CD4-positive, alpha-beta T cell treated with Interferon alpha-2 for 1 hour (primary cell): ENCODE data around the gene ASL.
"Not testable (repeated sequence)": the region's sequence is repeated elsewhere in the genome, so short reads cannot be mapped to it uniquely, and the experiment has no call there.

Experiments used
- DNase-seq, 2 donors: peaks; one replicate each; pipeline ENCODE4 v3.0.0-alpha.2; 2020 to 2022

Gene ASL

GRCh38 chr7:66076462-66077329 lies 1.1 kb downstream of the ASL start:
- DNase-seq = no peak

GRCh38 chr7:66078067-66078466 lies 2.4 kb downstream of the ASL start:
- DNase-seq = no peak

DNA sequence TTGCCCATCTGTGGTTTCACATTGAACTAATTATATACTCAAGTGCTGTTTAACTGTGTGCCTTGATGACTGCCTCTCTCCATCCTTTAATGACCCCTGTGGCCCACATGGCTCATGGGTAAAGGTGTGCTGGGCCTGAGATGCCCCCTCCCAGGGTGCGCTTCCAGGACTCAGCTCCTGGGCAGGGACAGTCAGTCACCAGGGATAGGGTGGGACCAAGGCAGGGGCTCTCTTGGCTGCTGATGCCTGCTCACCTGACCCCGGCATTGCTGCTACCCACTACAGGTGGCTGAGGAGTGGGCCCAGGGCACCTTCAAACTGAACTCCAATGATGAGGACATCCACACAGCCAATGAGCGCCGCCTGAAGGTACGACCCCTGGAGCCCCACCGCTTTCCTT lies 6.5 kb downstream of the ASL start:
- no peak for DNase-seq

DNA sequence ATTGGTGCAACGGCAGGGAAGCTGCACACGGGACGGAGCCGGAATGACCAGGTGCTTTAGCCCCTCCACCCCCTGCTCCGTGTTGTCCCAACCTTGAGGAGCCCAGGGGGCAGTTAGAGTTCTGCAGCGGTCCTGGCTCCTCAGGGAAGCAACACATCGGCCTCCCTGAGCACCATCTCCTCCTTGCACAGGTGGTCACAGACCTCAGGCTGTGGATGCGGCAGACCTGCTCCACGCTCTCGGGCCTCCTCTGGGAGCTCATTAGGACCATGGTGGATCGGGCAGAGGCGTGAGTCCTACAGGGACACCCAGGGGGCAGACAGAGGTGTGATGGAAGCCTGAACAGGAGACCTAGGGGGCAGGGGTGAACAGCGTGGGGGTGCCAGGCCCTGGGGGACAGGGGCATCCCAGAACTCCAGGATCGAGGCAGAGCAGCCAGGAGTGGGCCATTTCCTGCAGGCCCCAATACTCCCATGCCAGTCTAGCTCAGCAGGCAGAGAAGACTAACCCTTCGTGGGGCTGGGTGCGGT lies 7.3 kb downstream of the ASL start:
- no peak for DNase-seq

DNA sequence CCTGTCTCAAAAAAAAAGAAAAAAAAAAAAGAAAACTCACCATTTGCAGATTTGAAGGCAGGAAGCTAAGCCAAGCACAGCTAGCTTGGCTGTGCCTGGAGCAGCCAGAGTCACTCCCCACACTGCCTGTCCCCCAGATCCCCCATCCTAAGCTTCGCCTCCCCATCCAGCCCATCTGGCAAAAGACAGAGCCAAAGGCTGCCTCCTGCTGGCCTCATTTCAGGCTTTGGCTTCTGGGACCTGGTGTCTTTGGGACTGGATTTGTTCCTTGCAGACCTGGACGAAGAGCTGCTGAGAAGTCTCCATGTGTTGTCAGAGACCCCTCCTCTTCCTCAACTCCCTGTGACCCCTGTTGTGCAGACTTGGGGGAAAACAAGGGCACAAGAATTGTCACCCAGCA lies 8.1 kb downstream of the ASL start:
- no peak for DNase-seq

GRCh38 chr7:66088861-66089838 lies 13.5 kb downstream of the ASL start:
- no peak for DNase-seq

GRCh38 chr7:66092654-66093053 lies 17.0 kb downstream of the ASL start:
- no peak for DNase-seq

DNA sequence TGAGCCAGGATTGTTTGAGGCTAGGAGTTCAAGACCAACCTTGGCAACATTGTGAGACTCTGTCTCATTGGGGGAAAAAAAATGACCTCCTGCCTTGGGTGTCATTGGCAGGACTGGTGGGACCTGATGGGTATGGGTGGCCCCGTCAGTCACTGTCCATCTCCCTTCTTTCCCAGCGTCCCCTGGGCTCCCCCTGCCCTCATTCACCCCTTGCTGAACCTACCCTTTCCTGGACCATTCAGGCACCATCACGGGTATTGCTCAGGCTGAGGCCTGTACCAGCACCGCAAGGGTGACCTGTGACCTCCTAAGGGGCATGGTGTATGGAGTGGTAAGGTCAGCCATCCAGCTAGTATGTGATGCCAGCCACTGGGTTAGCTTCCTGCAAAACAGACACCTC lies 19.4 kb downstream of the ASL start:
- no peak for DNase-seq

DNA sequence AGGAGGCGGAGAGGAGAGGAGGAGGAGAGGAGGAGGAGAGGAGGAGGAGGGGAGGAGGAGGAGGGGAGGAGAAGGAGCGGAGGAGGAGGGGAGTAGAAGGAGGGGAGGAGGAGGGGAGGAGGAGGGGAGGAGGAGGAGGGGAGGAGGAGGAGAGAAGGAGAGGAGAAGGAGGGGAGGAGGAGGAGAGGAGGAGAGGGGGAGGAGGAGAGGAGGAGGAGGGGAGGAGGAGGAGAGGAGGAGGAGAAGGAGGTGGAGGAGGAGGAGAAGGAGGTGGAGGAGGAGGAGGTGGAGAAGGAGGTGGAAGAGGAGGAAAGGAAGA lies 23.6 kb downstream of the ASL start:
- DNase-seq = no peak

- peak; percentile 12 to 39 for DNase-seq
These were observed 24.2 kb downstream of the ASL start for GRCh38 chr7:66099551-66100407.

DNA sequence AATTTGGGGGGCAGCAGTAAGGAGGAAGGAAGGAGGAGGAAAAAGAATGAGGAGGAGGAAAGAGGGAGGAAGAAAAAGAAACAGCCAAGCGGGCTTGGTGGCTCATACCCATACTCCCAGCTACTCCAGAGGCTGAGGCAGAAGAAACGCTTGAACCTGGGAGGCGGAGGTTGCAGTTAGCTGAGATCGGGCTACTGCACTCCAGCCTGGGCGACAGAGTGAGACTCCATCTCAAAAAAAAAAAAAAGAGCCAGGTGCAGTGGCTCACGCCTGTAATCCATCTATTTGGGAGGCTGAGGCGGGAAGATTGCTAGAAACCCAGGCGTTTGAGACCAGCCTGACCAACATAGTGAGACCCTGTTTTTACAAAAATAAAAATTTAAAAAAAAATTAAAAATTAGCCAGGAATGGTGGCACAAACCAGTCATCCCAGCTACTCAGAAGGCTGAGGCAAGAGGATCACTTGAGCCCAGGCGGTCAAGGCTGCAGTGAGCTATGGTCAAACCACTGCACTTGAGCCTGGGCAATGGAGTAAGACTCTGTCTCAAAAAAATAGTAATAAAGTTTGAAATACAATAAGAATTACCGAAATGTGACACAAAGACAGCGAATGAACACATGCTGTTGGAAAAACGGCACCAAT lies 24.9 kb downstream of the ASL start:
- DNase-seq = no peak

GRCh38 chr7:66102168-66102567 lies 26.5 kb downstream of the ASL start:
- DNase-seq = not testable (repeated sequence)

DNA sequence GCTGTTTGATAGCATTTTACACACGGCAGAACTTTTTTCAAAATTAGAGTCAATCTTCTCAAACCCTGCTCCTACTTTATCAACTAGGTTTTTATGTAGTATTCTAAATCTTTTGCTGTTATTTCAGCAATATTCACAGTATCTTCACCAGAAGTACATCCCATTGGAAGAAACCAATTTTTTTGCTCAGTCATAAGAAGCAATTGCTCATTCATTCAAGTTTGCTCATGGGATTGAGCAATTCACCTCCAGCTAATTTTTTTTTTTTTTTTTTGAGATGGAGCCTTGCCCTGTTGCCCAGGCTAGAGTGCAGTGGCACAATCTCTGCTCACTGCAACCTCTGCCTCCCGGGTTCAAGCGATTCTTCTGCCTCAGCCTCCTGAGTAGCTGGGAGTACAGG lies 28.4 kb downstream of the ASL start:
- not testable (repeated sequence) for DNase-seq

GRCh38 chr7:66105263-66105748 lies 29.7 kb downstream of the ASL start:
- DNase-seq = no peak

DNA sequence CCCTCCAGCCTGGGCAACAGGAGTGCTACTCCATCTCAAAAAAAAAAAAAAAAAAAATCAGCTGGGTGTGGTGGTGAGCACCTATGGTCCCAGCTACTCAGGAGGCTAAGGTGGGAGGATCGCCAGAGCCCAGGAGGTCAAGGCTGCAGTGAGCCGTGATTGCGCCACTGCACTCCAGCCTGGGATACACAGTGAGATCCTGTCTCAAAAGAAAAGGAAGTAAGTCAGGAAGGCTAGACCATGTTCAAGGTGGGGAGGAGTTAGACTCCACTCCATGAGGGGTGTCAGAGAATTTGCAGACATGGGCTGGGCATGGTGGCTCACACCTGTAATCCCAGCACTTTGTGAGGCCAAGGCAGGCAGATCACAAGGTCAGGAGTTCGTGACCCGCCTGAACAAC lies 32.8 kb downstream of the ASL start:
- DNase-seq = not testable (repeated sequence)

- no peak for DNase-seq
These were observed 35.2 kb downstream of the ASL start for GRCh38 chr7:66110856-66111255.

DNA sequence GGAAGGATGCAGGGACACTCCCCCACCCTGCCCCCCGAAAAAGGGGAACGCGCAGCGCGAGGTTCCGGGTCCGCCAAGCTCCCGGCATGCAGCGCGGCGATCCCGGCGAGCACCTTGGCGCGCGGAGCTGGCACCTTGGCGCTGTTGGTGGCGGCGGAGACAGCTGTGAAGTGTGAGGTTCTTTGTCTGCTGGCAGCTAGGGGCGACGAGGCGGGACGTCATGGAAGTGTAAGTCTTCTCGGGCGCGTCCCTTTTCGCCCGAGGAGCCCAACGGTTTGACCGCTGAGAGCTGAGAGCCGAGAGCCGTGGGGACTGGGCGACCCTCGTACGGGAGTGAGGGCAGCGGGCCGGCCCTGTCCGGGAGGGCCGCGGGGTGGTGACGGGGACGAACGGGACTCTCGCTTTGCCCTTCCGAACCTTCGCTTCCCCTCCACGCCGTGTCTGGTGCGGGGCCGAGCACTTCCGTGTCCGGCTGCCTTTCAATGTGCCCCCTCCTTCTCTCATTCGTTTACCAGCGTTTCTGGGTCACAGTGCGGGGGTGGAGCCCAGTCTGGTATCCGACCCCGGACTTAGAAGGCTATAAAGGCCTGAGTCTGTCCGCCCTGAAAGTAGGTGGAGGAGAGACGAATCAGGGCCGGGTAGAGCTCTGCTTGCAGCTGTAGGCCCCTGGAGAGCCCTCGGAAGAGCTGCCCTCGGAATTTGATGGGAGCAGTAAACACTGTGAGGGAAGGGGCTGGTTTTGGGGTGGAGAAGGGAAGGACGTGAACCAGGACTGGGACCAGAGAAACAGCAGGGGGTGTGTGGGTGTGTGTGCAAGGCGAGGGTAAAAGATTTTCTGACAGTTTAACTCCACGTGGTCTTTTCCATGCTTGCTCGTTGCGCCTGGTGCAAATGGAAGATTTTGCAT lies 39.4 kb downstream of the ASL start, which contains the start of gene CRCP:
Gene CRCP (plus strand): TSS at position 105 of the 907 bp plus-strand sequence. CDS start 116 bp downstream, at position 221.
- DNase-seq = peak; percentile 80 to 86

- DNase-seq = not testable (repeated sequence)
These were observed 41.2 kb downstream of the ASL start for GRCh38 chr7:66116680-66117420.

- DNase-seq = no peak
These were observed 43.0 kb downstream of the ASL start for GRCh38 chr7:66118603-66119002.
